HG02938 (cell line): ENCODE measurements around the gene MRNIP.

ENCODE experiments used
- ATAC-seq: cut with Tn5 transposase; IDR thresholded peaks from one replicate; pipeline ENCODE4 v1.9.1; 2021; ENCODE audit warnings: mild to moderate bottlenecking, moderate library complexity; ENCODE audit not compliant: unreplicated experiment

Gene MRNIP

GRCh38 chr5:179805529-179806249 is 52.9 kb downstream of the MRNIP start:
- ATAC-seq = no peak

GRCh38 chr5:179805070-179805528 is 53.5 kb downstream of the MRNIP start:
- no peak for ATAC-seq

- no peak for ATAC-seq
Measured at GRCh38 chr5:179804555-179804947, 54.1 kb downstream of the MRNIP start.

- no peak for ATAC-seq
Measured at GRCh38 chr5:179803651-179804554, 54.7 kb downstream of the MRNIP start.

- ATAC-seq = no peak
Measured at GRCh38 chr5:179802950-179803562, 55.6 kb downstream of the MRNIP start.

GRCh38 chr5:179802207-179802883 is 56.3 kb downstream of the MRNIP start:
- ATAC-seq = no peak

- no peak for ATAC-seq
Measured at GRCh38 chr5:179801304-179802206, 57.1 kb downstream of the MRNIP start.

- no peak for ATAC-seq
Measured at GRCh38 chr5:179800696-179801201, 57.9 kb downstream of the MRNIP start.

GRCh38 chr5:179800071-179800695 is 58.4 kb downstream of the MRNIP start:
- no peak for ATAC-seq

- no peak for ATAC-seq
Measured at GRCh38 chr5:179799644-179799973, 59.0 kb downstream of the MRNIP start.

GRCh38 chr5:179798771-179799643 is 59.6 kb downstream of the MRNIP start:
- no peak for ATAC-seq

- no peak for ATAC-seq
Measured at GRCh38 chr5:179798144-179798770, 60.4 kb downstream of the MRNIP start.

GRCh38 chr5:179797741-179798140 is 60.9 kb downstream of the MRNIP start:
- ATAC-seq = no peak

- no peak for ATAC-seq
Measured at GRCh38 chr5:179796877-179797608, 61.6 kb downstream of the MRNIP start.

- ATAC-seq = peak; percentile 60
Measured at GRCh38 chr5:179795863-179796833, 62.5 kb downstream of the MRNIP start.
